ENCODE data around the gene OGFR.

The OGFR gene

GRCh38 chr20:62824476-62825332 is 20.1 kb downstream of the OGFR start (continued):
- TF ChIP-seq ZXDB (tag by site-specific recombination; IDR thresholded peaks at IDR 0.05): no peak

- H3K4me3 ChIP-seq (ENCODE audit: low read depth, low read length): no peak overlapping the region
- no peaks in the 10 kb centered on the region for H3K36me3 ChIP-seq (ENCODE audit: control insufficient read depth in 2 of 2, insufficient read depth in 1 of 2, low read length in 2 of 2)
- POLR2A ChIA-PET: interaction anchor here (0.6 to 1.3 kb wide), 4 partner anchors 10 to 48 kb away, joined by 3 to 6 read pairs (median 4); no protein-coding TSS in a partner anchor
- H3K9me3 ChIP-seq (ENCODE audit: control insufficient read depth, insufficient read depth, low read depth, low read length): no peaks in the 10 kb centered on the region
- H3K27ac ChIP-seq (ENCODE audit: extremely low read depth, low read depth, low read length): no peak overlapping the region
- TF ChIP-seq ZBTB7A (tag by site-specific recombination; IDR thresholded peaks at IDR 0.05; ENCODE audit: low read depth) (peak; percentile 66; the same call in 1 of the 2 replicates), ZBTB49 (tag by site-specific recombination; IDR thresholded peaks at IDR 0.05; ENCODE audit: low read depth) (no peak), ZNF366 (tag by site-specific recombination; conservative IDR thresholded peaks at IDR 0.05) (no peak), GLIS2 (tag by site-specific recombination; IDR thresholded peaks at IDR 0.05) (peak; percentile 68), ZNF629 (tag by site-specific recombination; IDR thresholded peaks at IDR 0.05) (no peak), ZNF280D (tag by site-specific recombination; IDR thresholded peaks at IDR 0.05) (no peak), ZFP3 (tag by site-specific recombination; IDR thresholded peaks at IDR 0.05; ENCODE audit: low read depth) (no peak), REST (tag by site-specific recombination; IDR thresholded peaks at IDR 0.05) (peak; percentile 43)
- CTCF ChIA-PET: interaction anchor here (1.0 to 1.3 kb wide), 3 partner anchors 17 to 184 kb away, joined by 3 to 4 read pairs (median 3); no protein-coding TSS in a partner anchor
- H3K4me1 ChIP-seq (ENCODE audit: control insufficient read depth, insufficient read depth, low read length): no peaks in the 10 kb centered on the region; the same call in 1 of the 2 replicates
Observed at GRCh38 chr20:62825333-62825985, 20.8 kb downstream of the OGFR start.

GRCh38 chr20:62825986-62826645 is 21.5 kb downstream of the OGFR start:
- H3K36me3 ChIP-seq (ENCODE audit: control insufficient read depth in 2 of 2, insufficient read depth in 1 of 2, low read length in 2 of 2): no peaks in the 10 kb centered on the region
- no peak overlapping the region for H3K4me3 ChIP-seq (ENCODE audit: low read depth, low read length)
- ChIA-PET CTCF (no interaction called here), POLR2A (no interaction called here)
- TF ChIP-seq EGR2 (tag by site-specific recombination; IDR thresholded peaks at IDR 0.05; ENCODE audit: low read depth) (peak; percentile 16; the same call in 1 of the 2 replicates), KLF7 (tag by site-specific recombination; IDR thresholded peaks at IDR 0.05; ENCODE audit: borderline replicate concordance) (no peak), ZNF416 (tag by site-specific recombination; IDR thresholded peaks at IDR 0.05) (no peak), GLIS2 (tag by site-specific recombination; IDR thresholded peaks at IDR 0.05) (0 out of 2 replicates have a peak, but pooled peaks have one; percentile 21), ZBTB8A (tag by site-specific recombination; IDR thresholded peaks at IDR 0.05) (0 out of 2 replicates have a peak, but pooled peaks have one; percentile 29), GLIS1 (tag by site-specific recombination; IDR thresholded peaks at IDR 0.05) (peak; percentile 87), ZIC2 (tag by site-specific recombination; IDR thresholded peaks at IDR 0.05) (0 out of 2 replicates have a peak, but pooled peaks have one; percentile 47), ZNF600 (tag by site-specific recombination; IDR thresholded peaks at IDR 0.05) (peak; percentile 55)
- H3K4me1 ChIP-seq (ENCODE audit: control insufficient read depth, insufficient read depth, low read length): no peaks in the 10 kb centered on the region; the same call in 1 of the 2 replicates
- no peak overlapping the region for H3K27ac ChIP-seq (ENCODE audit: extremely low read depth, low read depth, low read length)
- no peaks in the 10 kb centered on the region for H3K9me3 ChIP-seq (ENCODE audit: control insufficient read depth, insufficient read depth, low read depth, low read length)
